HG03521 (cell line): ENCODE measurements around the gene RFC1.

Experiments used
- ATAC-seq: cut with Tn5 transposase; IDR thresholded peaks from one replicate; pipeline ENCODE4 v1.9.1; 2021; ENCODE audit warnings: mild to moderate bottlenecking, moderate library complexity; ENCODE audit not compliant: unreplicated experiment

Gene RFC1

GRCh38 chr4:39243462-39243861 is 122.7 kb downstream of the RFC1 start:
- ATAC-seq: no peak
